K562 (cell line): ENCODE measurements around the gene TM9SF3. TPM values are rescaled to one million over a fixed set of nuclear protein-coding genes. Genes with fewer than 3 reads are reported as not detected.
A peak's percentile ranks its signal among the peaks of the same experiment; 100 is the strongest.

Source experiments
- ATF7 ChIP-seq: fragments of 450-650 bp; IDR thresholded peaks from 2 replicates; pipeline ENCODE4 v1.7.1; 2014; ENCODE audit warnings: mild to moderate bottlenecking, moderate library complexity
- COPS2 ChIP-seq: fragments of 450-650 bp; conservative IDR thresholded peaks from 2 replicates; pipeline ENCODE4 v1.6.1; 2016; ENCODE audit warnings: mild to moderate bottlenecking, moderate library complexity
- FUS ChIP-seq: fragments of 200-400 bp; formaldehyde crosslinking; optimal IDR thresholded peaks from 2 replicates; pipeline ENCODE3; 2017; ENCODE audit warnings: low read depth, low read length
- ILF3 ChIP-seq: fragments of 450-650 bp; IDR thresholded peaks from 2 replicates; pipeline ENCODE4 v1.6.1; 2018; ENCODE audit warnings: antibody characterized with exemption, mild to moderate bottlenecking, moderate library complexity, borderline replicate concordance
- MTA3 ChIP-seq: fragments of 450-650 bp; formaldehyde crosslinking; IDR thresholded peaks from 2 replicates; pipeline ENCODE4 v1.6.1; 2017; ENCODE audit warnings: mild to moderate bottlenecking, borderline replicate concordance
- NFIX ChIP-seq: fragments of 250-450 bp; sonication (Bioruptor Pico); IDR thresholded peaks from 2 replicates; pipeline ENCODE4 v1.4.0; 2020; ENCODE audit warnings: low read depth, mild to moderate bottlenecking, moderate library complexity
- NRF1 ChIP-seq, 2 experiments: fragments of 450-650 bp; IDR thresholded peaks in 1 of 2; conservative IDR thresholded peaks in 1 of 2; 2 replicates each; pipeline ENCODE4 v1.6.1; 2014; ENCODE audit warnings: mild to moderate bottlenecking in 2 of 2
- POLR2B ChIP-seq: fragments of 450-650 bp; IDR thresholded peaks from 2 replicates; pipeline ENCODE4 v1.6.1; 2018; ENCODE audit warnings: low read depth; ENCODE audit not compliant: partially characterized antibody
- POLR2G ChIP-seq: fragments of 200-400 bp; formaldehyde crosslinking; IDR thresholded peaks from 2 replicates; pipeline ENCODE4 v1.6.1; 2017; ENCODE audit warnings: low read depth, mild to moderate bottlenecking, antibody characterized with exemption, low read length, moderate library complexity
- POLR3A ChIP-seq: IDR thresholded peaks from 2 replicates; pipeline ENCODE4 v1.6.1; 2011; ENCODE audit warnings: borderline replicate concordance, mild to moderate bottlenecking, moderate library complexity; ENCODE audit not compliant: insufficient read length, insufficient read depth; ENCODE audit errors: extremely low read depth
- SMARCB1 ChIP-seq: IDR thresholded peaks from 2 replicates; pipeline ENCODE4 v1.6.1; 2011; ENCODE audit warnings: improper control_type of control experiment, low read depth; ENCODE audit not compliant: insufficient read length
- SMARCE1 ChIP-seq: fragments of 450-650 bp; IDR thresholded peaks from 2 replicates; pipeline ENCODE4 v1.7.1; 2016; ENCODE audit warnings: mild to moderate bottlenecking
- SP2 ChIP-seq: IDR thresholded peaks from 2 replicates; pipeline ENCODE4 v1.6.1; 2011; ENCODE audit warnings: mild to moderate bottlenecking, low read depth, low read length, moderate library complexity; ENCODE audit not compliant: poor library complexity, severe bottlenecking; ENCODE audit errors: extremely low read depth
- TAF15 ChIP-seq: fragments of 200-400 bp; formaldehyde crosslinking; IDR thresholded peaks from 2 replicates; pipeline ENCODE4 v1.6.1; 2017; ENCODE audit warnings: mild to moderate bottlenecking, low read depth, low read length, moderate library complexity
- TOE1 ChIP-seq, 2 experiments: fragments of 450-650 bp in 1 of 2; sonication (generic) in 1 of 2; formaldehyde crosslinking in 1 of 2; IDR thresholded peaks; 2 replicates each; pipeline versions ENCODE4 v1.7.1 to v1.8.0; 2016 to 2022; ENCODE audit warnings: borderline replicate concordance in 2 of 2, mild to moderate bottlenecking in 2 of 2, antibody characterized with exemption in 1 of 2, inconsistent platforms in 1 of 2, low read depth in 1 of 2, missing genetic modification reagents in 1 of 2, moderate library complexity in 1 of 2
- ZBTB43 ChIP-seq: sonication (generic); formaldehyde crosslinking; IDR thresholded peaks from 2 replicates; pipeline ENCODE4 v1.8.0; 2023; ENCODE audit warnings: mild to moderate bottlenecking, missing genetic modification reagents
- ZEB2 ChIP-seq: fragments of 450-650 bp; IDR thresholded peaks from 2 replicates; pipeline ENCODE4 v1.6.1; 2016
- ZNF146 ChIP-seq: IDR thresholded peaks from one replicate; pipeline ENCODE4 v1.6.1; 2018; ENCODE audit warnings: missing compliant biosample characterization; ENCODE audit not compliant: unreplicated experiment
- ZNF655 ChIP-seq: fragments of 250-450 bp; sonication (Bioruptor Pico); IDR thresholded peaks from 2 replicates; pipeline ENCODE4 v1.5.0; 2021
- ZNF79 ChIP-seq: fragments of 250-450 bp; sonication (Bioruptor Pico); IDR thresholded peaks from 2 replicates; pipeline ENCODE4 v1.4.0; 2020; ENCODE audit warnings: low read depth, mild to moderate bottlenecking, moderate library complexity
- polyA plus RNA-seq, 8 experiments: library from polyadenylated mRNA; depleted of rRNA in 4 of 8; stranded (reverse) in 5 of 8; unstranded in 3 of 8; fragments of >200 nt; fragmentation: Nextera tagmentation in 2 of 8; fragmentation: Illumina TruSeq in 1 of 8; extraction: Ambion mirVana in 2 of 8; extraction: Trizol in 1 of 8; gene quantifications; 2 replicates each; pipeline versions ENCODE4 v1.2.1 to v1.2.3, GENCODE V29; 2011 to 2014; ENCODE audit warnings: inconsistent platforms in 1 of 8, missing spikeins in 1 of 8
- total RNA-seq, 7 experiments: library from RNA; depleted of rRNA in 6 of 7; stranded (reverse); fragments of >200 nt in 6 of 7; fragmentation: Illumina TruSeq in 2 of 7; extraction: Trizol in 2 of 7; gene quantifications; 2 replicates each; pipeline versions ENCODE4 v1.2.1 to v1.2.3, GENCODE V29; 2011 to 2021; ENCODE audit warnings: low replicate concordance in 1 of 7
- TF ChIP-seq, protein P1 (sequence below): fragments of 250-450 bp; sonication (Bioruptor Pico); IDR thresholded peaks from 2 replicates; pipeline ENCODE4 v1.5.0; 2020; ENCODE audit warnings: mild to moderate bottlenecking
- TF ChIP-seq, protein P2 (sequence below): fragments of 450-650 bp; conservative IDR thresholded peaks from 2 replicates; pipeline ENCODE4 v1.6.1; 2016; ENCODE audit warnings: missing genetic modification characterization, low read depth, mild to moderate bottlenecking, control low read depth, missing compliant biosample characterization

TM9SF3 gene
- total and polyA plus RNA-seq, 9 of the 15 experiments (the other 6 are each of a cell fraction or from before 2014, with no cell fraction given), result 16.1 to 63.1 (median 34.9) TPM

GRCh38 chr10:96586419-96587263 is at the start of gene TM9SF3 (continued):
- no peak for TF ChIP-seq SMARCB1
- TF ChIP-seq TAF15, result no peak
- TF ChIP-seq POLR2G, result peak; percentile 92
- TF ChIP-seq POLR2B, result peak; percentile 28
- TF ChIP-seq, protein P1, sequence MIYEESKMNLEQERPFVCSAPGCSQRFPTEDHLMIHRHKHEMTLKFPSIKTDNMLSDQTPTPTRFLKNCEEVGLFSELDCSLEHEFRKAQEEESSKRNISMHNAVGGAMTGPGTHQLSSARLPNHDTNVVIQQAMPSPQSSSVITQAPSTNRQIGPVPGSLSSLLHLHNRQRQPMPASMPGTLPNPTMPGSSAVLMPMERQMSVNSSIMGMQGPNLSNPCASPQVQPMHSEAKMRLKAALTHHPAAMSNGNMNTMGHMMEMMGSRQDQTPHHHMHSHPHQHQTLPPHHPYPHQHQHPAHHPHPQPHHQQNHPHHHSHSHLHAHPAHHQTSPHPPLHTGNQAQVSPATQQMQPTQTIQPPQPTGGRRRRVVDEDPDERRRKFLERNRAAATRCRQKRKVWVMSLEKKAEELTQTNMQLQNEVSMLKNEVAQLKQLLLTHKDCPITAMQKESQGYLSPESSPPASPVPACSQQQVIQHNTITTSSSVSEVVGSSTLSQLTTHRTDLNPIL (CRISPR knock-in tag), result no peak
- no peak for TF ChIP-seq ILF3
- no peak for TF ChIP-seq ZNF79 (CRISPR knock-in tag)
- no peak; the same call in 1 of the 2 replicates for TF ChIP-seq MTA3
- no peak for TF ChIP-seq NFIX (CRISPR knock-in tag)
- TF ChIP-seq NRF1 (conservative IDR thresholded peaks at IDR 0.05 in 1 of 2, IDR thresholded peaks at IDR 0.05 in 1 of 2), result peak in 1 of 2 experiments; percentile 9; a peak in 1 of 4 replicates
- TF ChIP-seq SP2, result no peak
- TF ChIP-seq SMARCE1, result no peak
- TF ChIP-seq, protein P2, sequence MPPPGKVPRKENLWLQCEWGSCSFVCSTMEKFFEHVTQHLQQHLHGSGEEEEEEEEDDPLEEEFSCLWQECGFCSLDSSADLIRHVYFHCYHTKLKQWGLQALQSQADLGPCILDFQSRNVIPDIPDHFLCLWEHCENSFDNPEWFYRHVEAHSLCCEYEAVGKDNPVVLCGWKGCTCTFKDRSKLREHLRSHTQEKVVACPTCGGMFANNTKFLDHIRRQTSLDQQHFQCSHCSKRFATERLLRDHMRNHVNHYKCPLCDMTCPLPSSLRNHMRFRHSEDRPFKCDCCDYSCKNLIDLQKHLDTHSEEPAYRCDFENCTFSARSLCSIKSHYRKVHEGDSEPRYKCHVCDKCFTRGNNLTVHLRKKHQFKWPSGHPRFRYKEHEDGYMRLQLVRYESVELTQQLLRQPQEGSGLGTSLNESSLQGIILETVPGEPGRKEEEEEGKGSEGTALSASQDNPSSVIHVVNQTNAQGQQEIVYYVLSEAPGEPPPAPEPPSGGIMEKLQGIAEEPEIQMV (tag), result no peak
- TF ChIP-seq POLR3A, result no peak
- TF ChIP-seq ZBTB43 (CRISPR knock-in tag), result no peak
- TF ChIP-seq ZEB2, result peak; percentile 40; the same call in 1 of the 2 replicates
- no peak for TF ChIP-seq COPS2
- TF ChIP-seq FUS, result no peak
- no peak for TF ChIP-seq TOE1 (IDR thresholded peaks at IDR 0.05; ENCODE audit: borderline replicate concordance)
- TF ChIP-seq TOE1 (CRISPR knock-in tag; IDR thresholded peaks at IDR 0.05; ENCODE audit: borderline replicate concordance, low read depth), result no peak
- TF ChIP-seq ATF7, result 0 out of 2 replicates have a peak, but pooled peaks have one; percentile 43
- TF ChIP-seq ZNF655 (CRISPR knock-in tag), result no peak
- TF ChIP-seq ZNF146 (CRISPR knock-in tag), result no peak
